Smooth muscle cell (in vitro differentiated cells): ENCODE data around the gene FHOD3. TPM values are rescaled to one million over a fixed set of nuclear protein-coding genes. Genes with fewer than 3 reads are reported as not detected.

Source experiments
- DNase-seq: peaks from one replicate; lab custom pipeline; 2025; ENCODE audit not compliant: unreplicated experiment; lab: John Stamatoyannopoulos, UW
- H2AFZ ChIP-seq: fragments of 200-600 bp; sonication (generic); 2 replicates; pipeline ENCODE4 v1.6.0; 2016; ENCODE audit warnings: antibody characterized with exemption, low read depth, mild to moderate bottlenecking
- H3F3A ChIP-seq: fragments of 200-600 bp; sonication (generic); 2 replicates; pipeline ENCODE4 v1.6.0; 2017; ENCODE audit warnings: antibody characterized with exemption, low read depth
- H3K27ac ChIP-seq: fragments of 200-600 bp; sonication (generic); 2 replicates; pipeline ENCODE4 v1.5.1; 2016; ENCODE audit warnings: low read depth, mild to moderate bottlenecking
- H3K27me3 ChIP-seq: fragments of 200-600 bp; sonication (generic); 2 replicates; pipeline ENCODE4 v1.6.1; 2016; ENCODE audit warnings: low read depth, mild to moderate bottlenecking
- H3K36me3 ChIP-seq: fragments of 200-600 bp; sonication (generic); 2 replicates; pipeline ENCODE4 v1.5.1; 2016; ENCODE audit warnings: low read depth
- H3K4me1 ChIP-seq: fragments of 200-600 bp; sonication (generic); 2 replicates; pipeline ENCODE4 v1.5.1; 2016; ENCODE audit warnings: low read depth
- H3K4me2 ChIP-seq: fragments of 200-600 bp; sonication (generic); 2 replicates; pipeline ENCODE4 v1.6.0; 2016; ENCODE audit warnings: mild to moderate bottlenecking
- H3K4me3 ChIP-seq: fragments of 200-600 bp; sonication (generic); 2 replicates; pipeline ENCODE4 v1.5.1; 2016; ENCODE audit warnings: mild to moderate bottlenecking
- H3K79me2 ChIP-seq: fragments of 200-600 bp; sonication (generic); 2 replicates; pipeline ENCODE4 v1.6.0; 2016; ENCODE audit warnings: low read depth, mild to moderate bottlenecking
- H3K9ac ChIP-seq: fragments of 200-600 bp; sonication (generic); 2 replicates; pipeline ENCODE4 v1.6.0; 2016; ENCODE audit warnings: low read depth
- H3K9me3 ChIP-seq: fragments of 200-600 bp; sonication (generic); replicated peaks from 2 replicates; pipeline ENCODE4 v1.5.1; 2016; ENCODE audit warnings: low read depth
- H4K20me1 ChIP-seq: fragments of 200-600 bp; sonication (generic); 2 replicates; pipeline ENCODE4 v1.6.0; 2016; ENCODE audit warnings: low read depth
- CTCF ChIP-seq: fragments of 200-600 bp; sonication (generic); IDR thresholded peaks from 2 replicates; pipeline ENCODE4 v1.5.1; 2017; ENCODE audit warnings: borderline replicate concordance, mild to moderate bottlenecking, antibody characterized with exemption; ENCODE audit not compliant: insufficient read depth, poor library complexity, severe bottlenecking
- WGBS: methylation state at CpG from one replicate; pipeline ENCODE4 v1.1.7; 2016; ENCODE audit warnings: low lambda C conversion rate; 5-methylcytosine and 5-hydroxymethylcytosine counted together
- polyA plus RNA-seq: library from polyadenylated mRNA; unstranded; fragments of >200 nt; fragmentation: Nextera tagmentation; extraction: Ambion mirVana; gene quantifications from 2 replicates; pipeline ENCODE4 v1.2.1, GENCODE V29; 2016
- total RNA-seq: library from RNA; depleted of rRNA; stranded (reverse); fragments of >200 nt; gene quantifications from 2 replicates; pipeline ENCODE4 v1.2.3, GENCODE V29; 2014

Gene FHOD3
- total and polyA plus RNA-seq, 2 experiments from 2014 or later: 6.3 to 19.4 TPM

DNA sequence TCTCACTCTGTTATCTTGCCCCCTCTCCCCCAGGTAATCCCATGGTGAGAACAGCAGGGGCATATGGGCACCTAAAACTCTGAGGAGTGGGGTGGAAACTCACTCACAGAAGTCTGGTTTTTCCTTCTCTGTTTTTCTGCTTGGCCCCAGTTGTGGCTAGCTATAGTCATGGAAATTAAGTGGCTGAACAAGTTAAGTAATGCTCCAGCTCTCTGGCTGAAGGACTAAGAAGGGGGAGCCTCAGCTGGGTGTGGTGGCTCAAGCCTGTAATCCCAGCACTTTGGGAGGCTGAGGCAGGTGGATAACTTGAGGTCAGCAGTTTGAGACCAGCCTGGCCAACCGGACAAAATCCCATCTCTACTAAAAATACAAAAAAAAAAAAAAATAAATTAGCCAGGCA, 270.3 kb downstream of the FHOD3 start:
- no peaks in the 10 kb centered on the region for H3K9me3 ChIP-seq

GRCh38 chr18:36568487-36568886, 271.0 kb downstream of the FHOD3 start:
- H3K79me2 ChIP-seq: no peaks in the 10 kb centered on the region
- DNase-seq: no peak
- H3F3A ChIP-seq: no peaks in the 10 kb centered on the region

More for the DNA sequence above, 270.3 kb downstream of the FHOD3 start:
- no peaks in the 10 kb centered on the region for H3K79me2 ChIP-seq
- H3K9ac ChIP-seq: no peak overlapping the region
- no peak for TF ChIP-seq CTCF
- no peaks in the 10 kb centered on the region for H3F3A ChIP-seq
- H3K27me3 ChIP-seq: no peaks in the 10 kb centered on the region
- no peak for DNase-seq
- H3K4me2 ChIP-seq: no peak overlapping the region
- no peaks in the 10 kb centered on the region for H3K36me3 ChIP-seq
- H3K27ac ChIP-seq: no peak overlapping the region
- H2AFZ ChIP-seq: no peak overlapping the region
- H3K4me1 ChIP-seq: peaks cover 3% of the 10 kb centered on the region
- H4K20me1 ChIP-seq: no peaks in the 10 kb centered on the region
- 80% methylated on average over 1 of the region's 1 CpG for WGBS
- no peak overlapping the region for H3K4me3 ChIP-seq

DNA sequence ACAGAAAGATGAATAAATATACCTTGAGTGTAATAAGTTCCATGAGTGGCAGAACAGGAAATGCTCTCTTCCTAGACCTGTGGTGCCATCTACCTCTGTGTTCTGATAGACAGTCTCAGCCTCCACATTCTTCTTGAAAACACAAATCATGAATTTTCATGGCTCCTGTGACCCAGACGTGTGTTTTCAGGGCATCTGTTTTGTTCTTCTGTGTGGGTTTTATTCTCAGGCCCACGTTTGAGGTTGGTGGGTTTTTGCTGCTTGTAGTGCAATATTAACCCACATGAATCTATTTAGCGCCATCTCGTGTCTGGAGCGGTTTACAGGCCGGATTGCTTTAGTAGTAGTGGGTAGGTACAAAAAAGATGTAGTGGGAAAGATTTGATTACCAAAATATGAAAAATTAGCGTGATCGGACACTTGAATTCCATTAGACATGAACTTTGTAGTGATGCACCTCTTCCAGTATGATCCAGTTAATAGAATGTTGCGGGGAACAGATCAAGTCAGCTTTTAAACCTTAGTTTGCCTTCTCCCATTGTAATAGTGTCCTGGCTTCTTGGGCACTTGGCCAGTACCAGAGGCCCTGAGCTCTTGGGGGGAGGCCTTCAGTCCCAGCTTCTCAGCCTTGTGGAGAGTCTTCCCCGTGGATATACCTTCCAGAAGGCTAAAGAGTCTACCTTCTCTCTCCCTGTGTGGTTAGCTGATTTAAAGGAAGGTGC, 274.8 kb downstream of the FHOD3 start:
- DNase-seq: no peak
- H3K4me3 ChIP-seq: no peak overlapping the region

More at GRCh38 chr18:36568487-36568886, 271.0 kb downstream of the FHOD3 start:
- no peak overlapping the region for H3K27ac ChIP-seq
- no peak overlapping the region for H2AFZ ChIP-seq
- no peaks in the 10 kb centered on the region for H3K9me3 ChIP-seq
- no peak overlapping the region for H3K4me3 ChIP-seq
- peaks cover 3% of the 10 kb centered on the region for H3K4me1 ChIP-seq
- H3K36me3 ChIP-seq: no peaks in the 10 kb centered on the region
- no peak overlapping the region for H3K9ac ChIP-seq
- 77% methylated on average over 4 of the region's 4 CpGs for WGBS
- no peak for TF ChIP-seq CTCF
- no peak overlapping the region for H3K4me2 ChIP-seq
- no peaks in the 10 kb centered on the region for H4K20me1 ChIP-seq
- no peaks in the 10 kb centered on the region for H3K27me3 ChIP-seq

More for the DNA sequence above, 274.8 kb downstream of the FHOD3 start:
- TF ChIP-seq CTCF: peak; percentile 63
- no peak overlapping the region for H3K4me2 ChIP-seq
- peaks cover 3% of the 10 kb centered on the region for H3K4me1 ChIP-seq
- H3K9me3 ChIP-seq: no peaks in the 10 kb centered on the region
- H3F3A ChIP-seq: no peaks in the 10 kb centered on the region
- no peaks in the 10 kb centered on the region for H3K79me2 ChIP-seq
- H3K36me3 ChIP-seq: no peaks in the 10 kb centered on the region
- peak overlapping the region; percentile 6 for H2AFZ ChIP-seq
- WGBS: 20% methylated on average over 10 of the region's 10 CpGs
- no peak overlapping the region for H3K27ac ChIP-seq
- no peaks in the 10 kb centered on the region for H4K20me1 ChIP-seq
- H3K9ac ChIP-seq: no peak overlapping the region
- no peaks in the 10 kb centered on the region for H3K27me3 ChIP-seq
